Activated T-helper 1 cell treated with anti-CD3 and anti-CD28 coated beads, Interleukin-12 subunit alpha, Interleukin-12 subunit beta, Interleukin-2, Interleukin-4 antibody, amounts not matched to agents 30 ng/mL and 10 ng/mL and 1 ng/mL, durations not matched to agents 14 hours and 24 hours and 36 hours (primary cell): ENCODE measurements around the gene LSG1. TPM values are rescaled to one million over a fixed set of nuclear protein-coding genes. Genes with fewer than 3 reads are reported as not detected.
A peak's percentile ranks its signal among the peaks of the same experiment; 100 is the strongest.
"Not testable (repeated sequence)": the region's sequence is repeated elsewhere in the genome, so short reads cannot be mapped to it uniquely, and the experiment has no call there.

Experiments
- DNase-seq: peaks from one replicate; pipeline ENCODE4 v3.0.0; 2021; ENCODE audit warnings: low spot score
- H3K27ac Mint-ChIP-seq: one replicate; pipeline ENCODE4 v1.8.0; 2021; ENCODE audit warnings: mild to moderate bottlenecking, mixed read lengths
- H3K27me3 Mint-ChIP-seq: one replicate; pipeline ENCODE4 v1.8.0; 2022; ENCODE audit warnings: mild to moderate bottlenecking, moderate library complexity, mixed read lengths; ENCODE audit not compliant: insufficient read depth
- H3K36me3 Mint-ChIP-seq: one replicate; pipeline ENCODE4 v1.8.0; 2021; ENCODE audit warnings: low read depth, mixed read lengths
- H3K4me1 Mint-ChIP-seq: one replicate; pipeline ENCODE4 v1.8.0; 2021; ENCODE audit warnings: low read depth, mixed read lengths
- H3K4me3 Mint-ChIP-seq: one replicate; pipeline ENCODE4 v1.8.0; 2021; ENCODE audit warnings: mild to moderate bottlenecking, moderate library complexity, mixed read lengths
- H3K9me3 Mint-ChIP-seq: one replicate; pipeline ENCODE4 v1.8.0; 2021; ENCODE audit warnings: mixed read lengths
- intact Hi-C: fragments of 100-400 bp; cut with micrococcal nuclease; formaldehyde crosslinking; loops from one replicate; pipeline ENCODE4 v1.15.1; 2024
- total RNA-seq: library from RNA; stranded (reverse); gene quantifications from 2 replicates; pipeline ENCODE4 v1.2.3, GENCODE V29; 2022

LSG1 gene
- total RNA-seq, 1 donor from 2014 or later, result 65.1 TPM

DNA sequence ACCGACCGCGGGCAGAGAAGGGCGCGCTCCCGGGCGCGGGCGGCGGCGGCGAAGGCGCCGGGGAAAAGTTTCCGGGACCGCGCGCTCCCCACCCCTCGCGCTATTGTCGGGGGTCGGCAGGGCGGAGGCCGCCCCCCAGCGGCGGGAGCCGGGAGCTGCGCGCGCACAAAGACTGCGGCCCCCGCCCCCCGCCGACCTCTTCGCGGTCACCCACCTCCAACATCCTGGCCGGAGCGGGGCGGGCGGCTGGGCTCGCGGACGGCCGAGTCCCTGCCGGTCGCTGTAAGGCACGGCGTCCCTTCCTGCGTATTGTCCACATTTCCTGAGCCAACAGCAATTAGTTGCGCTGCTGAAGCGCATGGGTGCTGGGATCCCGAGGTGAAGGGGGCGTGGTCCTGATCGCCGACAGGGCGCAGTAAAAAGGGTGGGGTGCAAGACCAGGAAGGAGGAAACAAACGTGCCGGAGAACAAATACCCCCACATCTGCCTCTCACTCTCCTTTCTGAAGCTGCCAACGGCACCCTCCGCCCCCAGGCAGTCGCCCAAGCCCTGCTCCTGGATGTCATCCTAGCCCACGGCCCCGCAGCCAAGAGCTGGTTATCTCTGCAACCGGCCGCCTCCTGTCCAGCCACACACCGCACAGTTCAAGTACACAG lies 38.5 kb downstream of the LSG1 start, which contains the start of gene TMEM44:
Gene TMEM44, minus strand, starts transcription at position 71 of the 656 bp plus-strand sequence. CDS start 204 bp downstream, outside the sequence.
- H3K9me3 Mint-ChIP-seq, result peaks cover 5% of the 10 kb centered on the region
- H3K4me3 Mint-ChIP-seq, result peak within 1 kb of the TSS; percentile 81
- DNase-seq, result peak; percentile 28
- H3K27ac Mint-ChIP-seq, result no peak within 1 kb of the TSS
- peaks cover 5% of the 10 kb centered on the region for H3K27me3 Mint-ChIP-seq
- H3K4me1 Mint-ChIP-seq, result no peaks in the 10 kb centered on the region
- intact Hi-C loops, result loop anchor here (1.0 kb wide), 2 partner anchors 136 to 300 kb away; no protein-coding TSS in a partner anchor
- no peaks in the 10 kb centered on the region for H3K36me3 Mint-ChIP-seq

DNA sequence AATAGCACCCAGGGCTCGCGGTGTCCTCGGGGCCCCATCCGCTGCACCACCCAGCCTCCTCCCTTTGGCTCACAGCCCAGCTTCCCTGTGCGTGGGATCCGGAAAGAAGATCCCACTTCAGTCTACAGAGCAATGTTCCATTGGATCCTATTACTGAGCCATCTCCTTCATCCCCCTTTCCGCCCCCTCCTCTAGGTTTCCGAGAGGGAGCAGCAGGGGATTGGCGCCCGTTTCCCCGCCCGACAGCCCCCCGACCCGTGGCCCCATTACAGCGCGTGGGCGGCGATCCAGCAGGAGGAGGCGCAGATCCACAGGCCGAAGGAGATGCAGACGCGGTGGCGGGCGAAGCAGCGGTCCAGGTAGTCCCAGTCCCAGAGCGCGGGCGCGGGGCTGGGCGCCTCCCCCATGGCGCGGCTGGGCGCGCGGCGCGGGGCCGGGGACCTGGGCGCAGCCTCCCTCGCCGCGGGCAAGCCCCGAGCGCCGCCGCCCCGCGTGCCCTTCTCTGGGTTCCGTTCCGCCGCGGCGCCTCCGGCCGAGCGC lies 39.1 kb downstream of the LSG1 start:
- no peak for DNase-seq
- intact Hi-C loops, result loop anchor here (1.0 kb wide), 2 partner anchors 136 to 300 kb away; no protein-coding TSS in a partner anchor
- Mint-ChIP-seq H3K4me3 (peak overlapping the region; percentile 80), H3K27ac (no peak overlapping the region), H3K27me3 (peaks cover 5% of the 10 kb centered on the region), H3K4me1 (no peaks in the 10 kb centered on the region), H3K36me3 (no peaks in the 10 kb centered on the region), H3K9me3 (peaks cover 5% of the 10 kb centered on the region)

DNA sequence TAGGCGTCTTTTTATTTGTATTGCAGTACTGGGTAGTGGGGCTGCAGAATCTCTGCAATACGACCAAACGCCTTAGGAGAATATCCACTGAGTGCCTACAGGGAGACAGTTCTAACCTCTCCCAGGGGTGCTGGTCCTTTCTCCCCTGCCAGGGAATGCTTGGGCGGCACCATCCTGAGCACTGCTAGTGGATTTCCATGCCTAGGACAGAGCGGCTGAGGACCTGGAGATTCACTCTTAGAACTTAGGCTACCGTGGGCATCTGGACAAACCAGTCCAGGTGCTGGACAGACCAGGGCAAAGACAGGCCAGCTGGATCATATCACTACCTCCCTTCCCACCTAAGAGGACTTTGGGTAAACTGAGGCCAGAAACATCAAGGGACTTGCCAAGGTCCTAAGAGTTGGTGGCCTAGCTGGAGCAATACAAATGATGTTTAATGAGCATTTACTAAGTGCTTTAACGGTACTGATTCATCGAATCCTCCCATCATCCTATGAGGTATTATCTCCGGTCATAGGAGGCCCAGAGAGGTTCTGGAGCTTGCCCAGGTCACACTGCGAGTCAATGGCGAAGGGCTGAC lies 39.7 kb downstream of the LSG1 start:
- no peak overlapping the region for H3K27ac Mint-ChIP-seq
- H3K36me3 Mint-ChIP-seq, result no peaks in the 10 kb centered on the region
- intact Hi-C loops, result no loop called here
- H3K27me3 Mint-ChIP-seq, result peaks cover 5% of the 10 kb centered on the region
- peaks cover 5% of the 10 kb centered on the region for H3K9me3 Mint-ChIP-seq
- peak overlapping the region; percentile 80 for H3K4me3 Mint-ChIP-seq
- no peaks in the 10 kb centered on the region for H3K4me1 Mint-ChIP-seq
- DNase-seq, result no peak

DNA sequence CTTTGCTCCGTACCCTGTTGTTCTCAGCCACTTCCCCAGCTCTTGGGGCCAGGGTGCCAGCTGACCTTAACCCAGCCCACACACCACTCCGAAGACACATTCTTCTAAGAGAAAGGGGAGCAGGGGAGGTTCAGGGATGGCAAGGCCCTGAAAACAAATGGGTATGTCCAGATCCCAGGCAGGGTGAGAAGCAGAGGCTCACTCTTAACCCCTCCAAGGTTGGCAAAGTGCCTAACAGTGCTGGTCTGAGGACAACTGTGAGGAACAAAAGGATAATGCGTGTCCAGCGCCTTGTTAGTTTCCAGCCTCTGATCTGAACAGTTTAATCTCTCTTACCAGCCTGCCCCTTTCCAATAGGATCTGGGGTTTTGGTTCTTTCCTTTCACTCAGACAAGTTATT lies 40.3 kb downstream of the LSG1 start:
- intact Hi-C loops, result no loop called here
- Mint-ChIP-seq H3K9me3 (peaks cover 5% of the 10 kb centered on the region), H3K27ac (no peak overlapping the region), H3K27me3 (peaks cover 5% of the 10 kb centered on the region), H3K36me3 (no peaks in the 10 kb centered on the region), H3K4me3 (peak overlapping the region; percentile 80), H3K4me1 (no peaks in the 10 kb centered on the region)
- no peak for DNase-seq

DNA sequence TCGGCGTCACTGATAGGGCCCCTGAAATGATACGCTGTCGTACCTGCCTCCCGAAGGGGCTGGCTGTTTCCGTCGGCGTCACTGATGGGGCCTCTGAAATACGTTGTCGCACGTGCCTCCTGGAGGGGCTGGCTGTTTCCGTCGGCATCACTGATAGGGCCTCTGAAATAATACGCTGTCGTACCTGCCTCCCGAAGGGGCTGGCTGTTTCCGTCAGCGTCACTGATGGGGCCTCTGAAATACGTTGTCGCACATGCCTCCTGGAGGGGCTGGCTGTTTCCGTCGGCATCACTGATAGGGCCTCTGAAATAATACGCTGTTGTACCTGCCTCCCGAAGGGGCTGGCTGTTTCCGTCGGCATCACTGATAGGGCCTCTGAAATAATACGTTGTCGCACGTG lies 41.3 kb downstream of the LSG1 start:
- H3K36me3 Mint-ChIP-seq, result not testable (repeated sequence)

DNA sequence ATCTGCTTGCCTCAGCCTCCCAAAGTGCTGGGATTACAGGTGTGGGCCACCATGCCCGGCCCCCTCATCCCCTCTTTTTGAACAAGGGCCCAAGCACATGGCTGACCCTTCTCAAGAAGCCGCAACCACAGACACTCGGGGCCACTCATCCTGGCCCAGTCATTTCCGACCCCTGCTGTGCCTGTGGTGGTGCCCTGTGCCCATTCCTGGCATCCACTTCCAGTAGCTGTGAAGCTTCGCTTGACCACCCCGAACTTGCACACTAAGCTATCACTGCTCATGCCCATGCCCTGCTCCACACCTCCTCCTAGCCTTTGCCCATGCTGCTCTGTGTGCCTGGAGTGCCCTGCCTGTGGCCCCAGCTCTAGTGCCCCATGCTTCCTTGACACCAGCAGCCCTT lies 47.0 kb downstream of the LSG1 start:
- Mint-ChIP-seq H3K4me1 (no peaks in the 10 kb centered on the region), H3K9me3 (no peaks in the 10 kb centered on the region), H3K36me3 (no peaks in the 10 kb centered on the region), H3K27ac (no peak overlapping the region), H3K27me3 (no peaks in the 10 kb centered on the region), H3K4me3 (no peak overlapping the region)
- no peak for DNase-seq
- intact Hi-C loops, result no loop called here

More for the DNA sequence above, 41.3 kb downstream of the LSG1 start:
- H3K4me1 Mint-ChIP-seq, H3K4me3 Mint-ChIP-seq, intact Hi-C loops, H3K27ac Mint-ChIP-seq, H3K9me3 Mint-ChIP-seq, DNase-seq, H3K27me3 Mint-ChIP-seq: not testable (repeated sequence)

DNA sequence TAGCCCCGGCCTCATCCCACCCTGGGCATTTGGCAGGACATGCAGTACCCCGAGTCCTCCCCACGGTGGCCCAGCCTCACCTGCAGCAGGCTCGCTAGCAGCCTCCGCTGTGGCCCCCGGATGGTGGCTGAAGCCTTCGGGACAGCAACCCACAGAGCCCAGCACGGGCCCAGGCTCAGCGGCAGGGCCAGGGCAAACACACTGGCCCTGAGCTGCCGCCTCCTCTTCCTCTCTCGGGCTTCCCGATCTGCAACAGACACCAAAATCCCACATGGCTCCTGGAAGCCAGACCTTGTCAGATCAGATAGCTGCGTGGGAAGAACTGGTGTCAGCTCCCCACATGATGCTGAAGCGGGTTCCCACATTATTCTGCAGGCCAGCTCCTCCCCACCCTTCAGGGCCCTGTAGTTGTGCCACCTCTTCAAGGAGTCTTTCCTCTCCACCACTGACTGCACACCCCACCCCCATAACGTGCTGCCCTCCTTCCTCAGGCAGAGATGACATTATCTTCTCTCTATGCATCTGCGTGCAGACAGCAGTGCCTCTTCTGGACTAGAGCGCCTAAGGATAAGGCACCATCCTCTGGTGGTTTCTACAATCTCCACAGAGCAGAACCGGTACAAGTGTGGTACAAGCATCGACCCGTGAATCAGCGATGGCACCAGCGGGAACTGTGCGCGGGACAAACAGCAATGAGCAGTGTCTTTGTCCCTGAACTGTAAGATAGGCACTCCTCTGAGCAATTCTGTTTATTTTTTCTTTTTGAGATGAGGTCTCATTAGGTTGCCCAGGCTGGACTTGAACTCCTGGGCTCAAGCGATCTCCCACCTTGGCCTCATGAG lies 48.3 kb downstream of the LSG1 start:
- Mint-ChIP-seq H3K4me3 (no peak overlapping the region), H3K36me3 (no peaks in the 10 kb centered on the region), H3K4me1 (no peaks in the 10 kb centered on the region), H3K27ac (no peak overlapping the region), H3K9me3 (no peaks in the 10 kb centered on the region), H3K27me3 (no peaks in the 10 kb centered on the region)
- intact Hi-C loops, result no loop called here
- no peak for DNase-seq

DNA sequence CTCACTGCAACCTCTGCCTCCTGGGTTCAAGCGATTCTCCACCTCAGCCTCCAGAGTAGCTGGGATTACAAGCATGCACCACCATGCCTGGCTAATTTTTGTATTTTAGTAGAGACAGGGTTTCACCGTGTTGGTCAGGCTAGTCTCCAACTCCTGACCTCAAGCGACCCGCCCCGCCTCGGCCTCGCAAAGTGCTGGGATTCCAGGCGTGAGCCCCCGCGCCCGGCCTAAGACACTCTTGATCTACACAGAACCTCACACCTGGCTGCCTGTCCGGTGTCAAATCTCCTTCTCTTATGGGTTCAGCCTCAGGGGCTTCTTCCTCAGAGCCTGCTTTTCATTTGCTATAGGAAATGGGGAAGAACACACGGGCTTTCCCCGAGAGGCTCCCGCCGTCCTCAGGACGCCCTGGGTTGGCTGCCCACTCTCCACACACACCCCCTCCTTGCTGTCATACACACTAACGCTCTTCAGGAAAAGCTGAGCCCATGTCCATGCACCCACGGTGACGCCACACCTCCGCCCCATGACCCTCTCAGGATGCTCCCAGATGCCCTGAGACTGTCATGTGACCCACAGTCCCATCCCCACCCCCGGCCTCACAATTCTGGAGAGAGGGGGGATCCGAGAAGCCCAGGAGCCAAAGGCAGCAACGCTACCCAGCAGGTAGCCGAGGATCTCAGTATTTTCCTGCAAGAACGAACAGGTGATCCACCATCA lies 49.2 kb downstream of the LSG1 start:
- H3K27ac Mint-ChIP-seq, result no peak overlapping the region
- no peak overlapping the region for H3K4me3 Mint-ChIP-seq
- no peaks in the 10 kb centered on the region for H3K9me3 Mint-ChIP-seq
- no peak for DNase-seq
- no peaks in the 10 kb centered on the region for H3K36me3 Mint-ChIP-seq
- no peaks in the 10 kb centered on the region for H3K27me3 Mint-ChIP-seq
- H3K4me1 Mint-ChIP-seq, result no peaks in the 10 kb centered on the region
- intact Hi-C loops, result no loop called here

DNA sequence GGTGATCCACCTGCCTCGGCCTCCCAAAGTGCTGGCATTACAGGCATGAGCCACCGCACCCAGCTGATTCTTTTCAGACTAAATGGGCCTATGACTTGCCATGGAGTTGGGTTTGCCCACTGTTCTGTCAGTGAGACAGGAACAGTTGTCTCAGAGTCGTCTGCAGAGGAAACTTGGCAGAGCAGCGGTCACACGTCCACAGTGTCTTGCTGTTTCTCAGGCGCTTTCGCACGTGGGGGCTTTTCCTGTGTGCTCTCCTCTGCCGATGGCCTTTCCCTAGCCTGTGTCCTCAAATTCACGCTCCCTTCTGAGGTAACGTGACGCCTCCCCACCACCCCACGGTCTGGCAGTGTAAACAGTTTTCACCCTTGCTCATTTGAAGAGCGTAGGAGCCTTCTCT lies 50.0 kb downstream of the LSG1 start:
- Mint-ChIP-seq H3K36me3 (no peaks in the 10 kb centered on the region), H3K27me3 (no peaks in the 10 kb centered on the region), H3K27ac (no peak overlapping the region), H3K9me3 (no peaks in the 10 kb centered on the region), H3K4me3 (no peak overlapping the region), H3K4me1 (no peaks in the 10 kb centered on the region)
- intact Hi-C loops, result no loop called here
- no peak for DNase-seq

DNA sequence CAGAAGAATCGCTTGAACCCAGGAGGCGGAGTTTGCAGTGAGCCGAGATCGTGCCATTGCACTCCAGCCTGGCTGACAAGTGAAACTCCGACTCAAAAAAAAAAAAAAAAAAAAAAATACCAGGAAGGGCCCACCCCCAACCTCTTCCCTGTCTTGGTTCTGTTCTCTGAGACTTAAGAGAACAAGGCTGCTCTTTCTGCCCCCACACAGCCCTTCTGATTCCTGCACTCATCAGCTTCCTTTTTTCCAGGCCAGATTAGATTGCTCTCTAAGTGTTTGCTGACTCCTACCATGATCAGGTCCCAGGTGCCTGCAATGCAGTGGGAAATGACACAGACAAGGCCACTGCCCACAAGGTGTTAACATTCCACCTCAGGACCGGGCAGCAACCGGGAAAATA lies 51.8 kb downstream of the LSG1 start:
- H3K4me1 Mint-ChIP-seq, result no peaks in the 10 kb centered on the region
- no peaks in the 10 kb centered on the region for H3K36me3 Mint-ChIP-seq
- no peaks in the 10 kb centered on the region for H3K9me3 Mint-ChIP-seq
- DNase-seq, result no peak
- no peaks in the 10 kb centered on the region for H3K27me3 Mint-ChIP-seq
- H3K27ac Mint-ChIP-seq, result no peak overlapping the region
- intact Hi-C loops, result no loop called here
- no peak overlapping the region for H3K4me3 Mint-ChIP-seq

DNA sequence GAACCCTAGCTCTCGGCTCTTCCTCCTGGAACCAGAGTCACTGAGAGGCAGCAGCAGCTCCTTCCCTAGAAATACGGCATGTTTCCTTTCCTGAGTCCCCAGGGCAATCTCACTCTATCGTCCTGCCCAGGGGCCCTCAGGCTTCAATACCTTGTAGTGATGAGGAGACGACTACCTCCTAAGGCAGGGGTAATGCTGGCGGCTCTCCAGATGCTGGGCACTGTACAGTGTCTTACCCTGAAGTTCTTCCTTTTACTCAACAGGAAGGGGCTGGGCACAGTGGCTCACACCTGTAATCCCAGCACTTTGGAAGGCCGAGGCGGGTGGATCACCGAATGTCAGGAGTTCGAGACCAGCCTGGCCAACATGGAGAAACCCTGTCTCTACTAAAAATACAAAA lies 52.2 kb downstream of the LSG1 start:
- H3K36me3 Mint-ChIP-seq, result no peaks in the 10 kb centered on the region
- intact Hi-C loops, result no loop called here
- no peaks in the 10 kb centered on the region for H3K4me1 Mint-ChIP-seq
- H3K4me3 Mint-ChIP-seq, result no peak overlapping the region
- H3K9me3 Mint-ChIP-seq, result no peaks in the 10 kb centered on the region
- no peak for DNase-seq
- no peak overlapping the region for H3K27ac Mint-ChIP-seq
- H3K27me3 Mint-ChIP-seq, result no peaks in the 10 kb centered on the region

DNA sequence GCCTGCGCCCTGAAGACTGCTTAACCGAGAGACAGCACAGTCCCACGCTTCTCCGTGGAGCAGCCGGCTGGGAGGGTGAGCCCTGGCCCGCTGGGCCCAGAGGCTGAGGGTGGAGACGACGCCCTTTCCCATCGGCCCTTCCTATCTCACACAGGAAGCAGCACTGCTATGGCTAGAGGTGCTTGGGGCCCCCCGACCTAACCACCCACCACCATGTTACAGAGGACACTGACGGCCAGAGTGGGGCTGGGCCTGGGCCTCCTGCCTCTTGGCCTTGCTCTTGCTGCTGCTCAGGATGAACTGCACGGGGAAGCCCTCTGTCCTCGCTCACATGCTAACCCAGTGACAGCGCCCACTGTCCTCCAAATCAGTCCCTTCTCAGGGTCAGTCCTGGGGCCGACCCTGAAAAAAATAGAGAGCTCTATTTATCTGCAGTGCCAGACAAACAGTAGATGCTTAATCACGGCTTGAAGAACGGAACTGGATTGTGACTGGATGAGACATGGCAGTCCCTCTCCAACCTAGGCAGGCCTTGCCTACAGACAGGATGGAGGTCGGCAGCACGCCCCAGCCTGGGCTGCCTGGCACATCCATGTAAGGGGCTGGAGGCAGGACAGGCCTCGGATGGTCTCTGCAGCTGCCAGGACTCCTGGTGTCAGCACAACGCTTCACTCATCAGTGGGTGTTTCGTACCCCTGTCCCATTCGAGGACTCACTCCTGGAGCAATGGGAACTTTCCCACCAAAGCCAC lies 53.0 kb downstream of the LSG1 start:
- Mint-ChIP-seq H3K9me3 (no peaks in the 10 kb centered on the region), H3K36me3 (no peaks in the 10 kb centered on the region), H3K27me3 (no peaks in the 10 kb centered on the region), H3K4me3 (no peak overlapping the region), H3K27ac (no peak overlapping the region), H3K4me1 (no peaks in the 10 kb centered on the region)
- intact Hi-C loops, result no loop called here
- no peak for DNase-seq
